Measurements from ENCODE around the gene BIK.

The BIK gene

DNA sequence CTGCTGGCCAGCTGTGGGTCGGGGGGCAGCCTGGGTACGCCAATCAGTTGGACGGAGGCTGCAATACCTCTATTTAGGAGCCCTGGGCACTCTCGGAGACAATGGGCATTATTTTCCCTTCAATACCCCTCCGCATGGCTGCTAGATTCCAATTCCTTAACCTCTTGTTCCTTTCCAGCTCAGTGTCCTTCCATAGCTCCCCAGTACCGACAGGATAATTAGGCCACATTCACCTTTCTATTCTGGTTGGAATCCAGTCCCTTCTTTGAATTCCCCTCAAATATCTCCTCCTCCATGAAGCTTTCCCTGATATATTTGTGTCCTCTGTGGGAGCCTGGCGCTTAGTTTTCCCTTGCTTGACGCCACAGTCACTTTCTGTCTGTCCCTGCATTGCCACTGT is 4.2 kb upstream of the BIK start:
- no peak for DNase-seq

DNA sequence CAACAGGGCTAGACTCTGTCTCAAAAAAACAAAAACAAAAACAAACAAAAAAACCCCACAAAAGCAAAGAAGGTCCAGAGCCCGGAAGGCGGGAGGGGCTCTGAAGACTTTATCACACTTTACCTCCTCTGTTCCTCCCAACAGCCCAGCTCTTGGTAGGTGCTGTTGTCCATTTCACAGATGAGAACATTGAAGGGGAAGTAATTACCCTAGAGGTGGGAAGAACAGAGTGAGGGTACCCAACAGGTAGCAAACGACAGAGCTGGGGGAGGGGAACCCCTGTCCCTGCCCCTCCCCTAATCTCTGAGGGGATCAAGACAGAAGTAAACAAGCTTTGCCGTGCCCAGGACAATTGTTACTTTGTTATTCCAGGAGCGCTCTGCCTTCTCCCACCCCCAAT is 1.0 kb upstream of the BIK start:
- no peak for DNase-seq

DNA sequence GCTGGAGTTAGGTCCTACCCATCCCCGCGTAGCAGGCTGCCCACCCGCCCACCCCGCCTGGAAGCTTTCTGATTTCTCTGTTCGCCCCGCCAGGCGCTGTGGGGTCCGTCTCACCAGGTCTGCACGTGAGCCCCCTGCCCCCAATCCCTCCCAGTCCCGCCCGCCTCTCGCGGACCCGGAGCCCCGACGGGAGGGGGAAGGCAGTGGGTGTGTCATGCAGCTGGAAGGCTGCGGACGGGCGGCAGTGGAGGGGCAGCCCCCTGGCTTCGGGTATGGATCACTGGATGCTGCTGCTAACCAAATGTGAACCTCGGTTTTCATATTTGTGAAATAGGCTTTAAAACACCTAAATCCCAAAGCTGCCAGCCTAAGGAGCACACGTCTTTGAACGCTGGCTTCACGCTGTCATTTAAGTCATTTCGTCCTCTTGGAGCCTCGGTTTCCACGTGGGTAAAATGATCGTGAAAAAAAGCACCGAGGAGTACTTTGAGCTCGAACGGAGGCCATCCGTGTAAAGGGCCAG is 568 bp upstream of the BIK start:
- DNase-seq = no peak

DNA sequence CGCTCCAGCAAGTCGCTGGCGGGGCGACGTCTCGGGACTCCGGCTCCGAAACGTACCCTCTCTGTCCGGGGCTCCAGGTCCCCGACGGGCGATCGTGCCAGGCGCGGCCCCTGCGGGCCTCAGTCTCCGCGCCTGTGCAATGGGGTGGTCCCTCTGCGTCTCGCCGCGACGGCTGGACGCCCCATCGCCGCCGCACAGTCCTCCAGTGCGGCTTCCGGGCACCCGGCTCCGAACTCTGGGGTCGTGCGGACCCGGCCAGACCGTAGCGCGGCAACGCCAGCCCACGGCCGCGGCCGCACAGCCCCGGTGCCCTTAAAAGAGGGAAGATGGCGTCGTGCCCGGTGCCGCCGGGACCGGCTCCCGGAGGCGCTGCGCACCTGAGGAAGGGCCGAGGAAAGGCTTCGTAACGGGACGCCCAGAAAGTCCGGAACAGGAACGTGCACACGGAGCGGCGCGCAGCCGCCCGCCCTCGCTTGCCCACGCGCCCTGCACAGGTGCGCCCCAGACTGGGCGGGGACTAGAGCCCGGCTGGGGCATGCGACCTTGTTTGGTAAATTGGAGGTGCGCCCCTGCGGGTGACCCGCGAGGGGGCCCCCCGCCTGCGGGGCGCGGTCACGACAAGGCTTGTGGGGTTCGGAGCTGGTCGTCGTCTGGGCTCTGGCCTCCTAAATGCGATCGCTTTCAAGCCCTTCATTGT is 525 bp downstream of the BIK start:
- no peak for DNase-seq

DNA sequence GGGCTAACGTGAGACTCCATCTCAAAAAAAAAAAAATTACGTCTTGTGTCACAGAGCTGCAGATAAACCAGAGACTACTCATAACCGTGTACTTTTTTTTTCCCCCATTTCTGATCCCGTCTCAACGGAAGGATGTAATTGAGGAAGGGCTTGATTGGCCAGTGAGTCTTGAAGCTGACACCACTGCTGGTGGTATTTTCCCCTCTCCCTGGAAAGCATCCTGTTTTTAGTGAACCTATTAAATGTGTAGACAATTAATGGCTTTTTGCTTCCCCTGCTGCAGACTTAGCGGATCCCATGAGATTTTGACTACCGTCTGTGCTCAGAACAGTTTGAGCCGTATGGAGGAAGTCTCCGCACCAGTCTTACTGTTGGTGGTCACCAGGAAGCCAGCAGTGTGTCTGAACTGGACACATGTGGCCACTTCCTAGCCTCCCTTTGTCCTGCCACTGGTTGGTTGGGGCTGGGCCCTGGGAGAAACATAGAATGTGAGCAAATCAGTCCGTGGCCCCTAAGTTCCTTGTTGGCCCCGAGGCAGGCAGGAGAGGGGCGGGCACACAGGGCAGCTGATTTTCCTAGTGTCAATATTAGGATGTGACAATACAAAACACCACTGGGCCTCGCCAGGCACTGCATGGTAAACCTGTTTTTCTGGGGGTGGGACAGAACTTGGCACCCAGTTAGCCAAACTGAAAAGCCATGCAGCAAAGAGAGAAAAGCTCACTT is 3.1 kb downstream of the BIK start:
- no peak for DNase-seq

DNA sequence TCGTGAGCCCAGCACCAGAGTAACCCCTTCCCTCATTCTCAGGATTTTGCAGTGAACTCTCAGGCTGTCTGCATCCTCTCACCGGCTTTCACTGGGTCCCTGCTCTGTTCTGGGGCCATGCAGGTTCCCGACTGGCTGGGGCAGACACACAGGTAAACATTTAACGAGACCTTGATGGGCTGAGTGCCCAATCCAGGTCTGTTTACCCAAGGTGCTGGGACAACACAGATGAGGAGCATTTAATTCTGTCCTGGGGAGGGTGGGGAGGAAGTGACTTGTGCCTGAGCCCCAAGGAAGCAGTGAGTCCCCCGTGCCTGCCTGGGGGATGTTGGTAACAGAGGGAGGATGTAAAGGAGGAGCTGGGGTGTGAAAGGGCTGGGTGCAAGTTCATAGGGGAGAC is 4.4 kb downstream of the BIK start:
- no peak for DNase-seq

DNA sequence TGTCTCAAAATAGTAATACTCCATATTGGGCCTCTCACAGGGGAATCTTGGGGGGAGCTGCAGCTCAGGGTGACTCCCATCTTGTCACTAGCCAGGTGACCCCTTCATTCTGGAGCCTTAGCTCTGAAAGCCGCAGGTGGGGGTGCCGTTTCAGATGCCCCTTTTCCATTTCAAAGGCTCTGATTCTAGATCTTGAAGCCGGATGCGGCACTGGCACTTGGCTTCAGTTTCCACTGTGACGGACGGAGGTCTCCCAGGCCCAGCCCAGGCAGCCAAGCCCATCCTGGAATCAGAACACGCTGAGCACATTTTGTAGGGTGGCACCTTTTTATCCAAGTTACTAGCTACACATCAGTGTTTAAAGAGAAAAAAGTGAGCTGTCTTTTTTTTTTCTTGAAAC is 6.4 kb downstream of the BIK start:
- no peak for DNase-seq

DNA sequence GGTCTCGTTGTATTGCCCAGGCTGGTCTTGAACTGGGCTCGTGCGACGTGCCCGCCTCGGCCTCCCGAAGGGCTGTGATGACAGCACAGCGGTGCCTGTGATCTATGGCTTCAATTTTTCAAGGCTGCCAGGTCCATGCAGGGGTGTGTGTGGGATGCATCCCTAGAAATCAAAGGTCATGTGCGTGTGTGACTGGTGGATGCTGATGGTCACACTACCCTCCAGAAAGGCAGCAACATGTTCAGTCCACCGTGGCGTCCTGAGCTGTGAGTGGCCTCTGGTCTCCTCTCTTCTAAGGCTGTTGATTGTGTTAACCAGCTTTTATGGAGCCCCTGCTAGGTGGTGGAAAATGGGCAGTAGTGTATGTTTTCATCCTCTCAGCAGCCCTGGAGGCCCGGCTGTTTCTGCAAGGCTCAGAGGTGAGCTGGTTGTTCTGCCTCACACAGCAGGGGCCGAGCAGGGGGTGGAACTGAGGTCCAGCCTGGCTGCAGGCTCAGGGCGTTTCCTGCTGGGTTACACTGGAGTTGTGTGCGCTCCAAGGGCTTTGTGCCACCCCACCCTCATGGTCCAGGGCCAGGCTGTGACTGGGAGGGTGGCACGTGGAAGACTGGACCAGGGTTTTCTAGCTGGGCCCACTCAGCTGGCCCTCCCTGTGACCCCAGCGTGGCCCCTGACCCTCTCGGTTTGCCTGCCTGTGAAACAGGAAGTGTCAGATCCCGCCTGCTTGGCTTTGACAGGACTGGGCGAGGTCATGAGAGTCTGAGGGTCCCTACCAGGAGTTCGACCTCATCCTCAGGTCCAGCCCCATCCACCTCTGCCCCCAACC is 7.7 kb downstream of the BIK start:
- DNase-seq = no peak

DNA sequence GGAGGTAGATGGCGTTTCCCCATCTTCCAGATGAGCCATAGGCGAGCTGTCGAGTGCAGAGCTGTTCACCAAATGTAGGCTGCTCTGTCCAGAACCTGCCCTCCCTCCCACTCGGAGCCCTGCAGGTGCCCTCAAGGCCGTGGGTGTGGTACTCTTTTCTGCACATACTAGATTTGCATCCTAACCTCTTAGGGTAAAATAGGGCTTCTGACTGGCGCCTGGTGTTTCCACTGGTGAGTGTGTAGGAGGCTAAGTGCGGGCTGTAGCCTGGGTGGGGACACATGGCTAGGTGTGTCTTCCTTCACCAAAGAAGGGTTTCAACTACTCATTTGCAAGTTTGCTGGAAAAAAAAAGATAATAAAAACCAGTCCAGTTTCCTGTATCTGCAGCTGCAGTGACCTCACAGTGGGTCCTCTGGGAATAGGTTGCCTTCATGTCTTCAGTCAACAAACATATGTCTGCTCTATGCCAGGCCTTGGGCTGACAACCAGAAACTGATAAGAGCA is 8.5 kb downstream of the BIK start:
- no peak for DNase-seq

DNA sequence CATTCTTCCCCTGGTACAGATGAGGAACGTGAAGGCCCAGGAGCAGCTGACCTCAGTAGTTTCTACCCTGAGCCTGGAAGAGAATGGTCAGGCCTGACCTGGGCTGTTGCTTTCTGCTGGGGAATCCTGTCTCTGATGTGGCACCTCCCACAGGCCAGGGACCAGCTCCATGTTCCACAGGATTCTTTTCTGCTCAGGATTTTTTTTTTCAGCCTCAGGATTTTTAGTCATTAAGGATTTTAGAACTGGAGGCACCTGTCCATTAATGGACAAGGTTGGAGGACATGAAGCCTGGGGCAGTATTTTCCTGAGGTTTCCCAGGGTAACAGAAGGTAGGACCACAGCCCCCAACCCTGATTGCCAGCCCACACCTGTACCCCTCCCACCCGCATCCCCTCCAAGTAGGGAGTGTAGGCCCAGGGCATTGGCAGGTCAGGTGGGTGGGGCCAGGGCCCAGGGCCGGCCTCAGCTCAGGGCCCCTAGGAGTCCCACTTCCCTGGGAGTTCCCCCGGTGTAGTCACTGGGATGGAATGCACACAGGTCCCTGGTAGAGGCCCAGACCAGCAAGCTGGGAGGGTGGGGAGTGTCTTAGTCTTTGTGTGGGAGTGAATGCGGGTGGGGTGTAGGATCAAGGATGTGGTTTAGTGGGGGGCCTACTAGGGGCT is 16.1 kb downstream of the BIK start:
- DNase-seq = no peak

DNA sequence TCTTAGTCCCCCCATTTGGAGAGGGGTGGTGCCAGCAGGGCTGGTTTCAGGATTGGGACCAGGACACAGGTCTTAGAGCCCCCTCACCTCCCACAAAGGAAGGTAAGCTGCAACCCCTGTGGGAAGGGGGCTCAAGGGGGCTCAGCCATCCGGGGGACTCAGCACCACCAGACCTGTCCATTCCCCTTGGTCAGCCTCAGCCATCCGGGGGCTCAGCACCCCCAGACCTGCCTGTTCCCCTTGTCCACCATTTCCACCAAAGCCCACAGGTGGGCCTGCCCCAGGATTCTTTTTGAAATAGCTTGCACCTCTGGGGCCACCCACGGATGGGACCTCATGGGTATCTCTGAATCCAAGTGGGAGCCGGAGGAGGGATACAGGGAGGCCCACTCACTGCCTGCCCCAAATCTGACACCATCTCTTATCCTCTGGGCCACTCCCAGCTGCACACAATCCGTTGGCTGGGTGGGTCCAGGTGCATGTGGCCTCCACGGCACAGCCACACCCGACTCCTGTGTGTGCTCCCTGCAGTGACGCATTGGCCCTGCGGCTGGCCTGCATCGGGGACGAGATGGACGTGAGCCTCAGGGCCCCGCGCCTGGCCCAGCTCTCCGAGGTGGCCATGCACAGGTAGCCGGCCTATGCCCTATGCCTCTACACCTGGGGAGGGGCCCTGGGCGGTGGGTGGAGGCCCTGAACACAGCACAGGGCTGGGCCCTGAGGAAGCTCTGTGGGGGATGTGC is 16.8 kb downstream of the BIK start:
- DNase-seq = no peak

DNA sequence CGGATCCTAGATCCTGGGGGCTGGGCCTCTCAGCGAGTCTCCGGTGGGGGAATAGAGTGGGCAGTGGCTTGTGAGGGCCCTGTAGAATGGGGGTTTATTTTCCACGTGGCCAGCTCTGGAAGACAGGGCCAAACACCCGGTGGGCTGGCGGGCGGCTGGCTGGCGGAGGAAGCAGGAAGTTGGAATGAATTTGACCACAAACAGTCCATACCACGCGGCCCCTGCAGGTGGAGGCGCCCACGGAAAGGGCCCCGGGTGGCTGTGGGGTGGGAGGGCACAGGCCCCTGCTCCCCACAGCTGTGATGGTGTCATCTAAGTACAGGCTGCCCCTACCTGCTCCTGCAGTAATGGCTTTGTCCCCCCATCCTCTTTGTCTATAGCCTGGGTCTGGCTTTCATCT is 17.6 kb downstream of the BIK start:
- DNase-seq = no peak

DNA sequence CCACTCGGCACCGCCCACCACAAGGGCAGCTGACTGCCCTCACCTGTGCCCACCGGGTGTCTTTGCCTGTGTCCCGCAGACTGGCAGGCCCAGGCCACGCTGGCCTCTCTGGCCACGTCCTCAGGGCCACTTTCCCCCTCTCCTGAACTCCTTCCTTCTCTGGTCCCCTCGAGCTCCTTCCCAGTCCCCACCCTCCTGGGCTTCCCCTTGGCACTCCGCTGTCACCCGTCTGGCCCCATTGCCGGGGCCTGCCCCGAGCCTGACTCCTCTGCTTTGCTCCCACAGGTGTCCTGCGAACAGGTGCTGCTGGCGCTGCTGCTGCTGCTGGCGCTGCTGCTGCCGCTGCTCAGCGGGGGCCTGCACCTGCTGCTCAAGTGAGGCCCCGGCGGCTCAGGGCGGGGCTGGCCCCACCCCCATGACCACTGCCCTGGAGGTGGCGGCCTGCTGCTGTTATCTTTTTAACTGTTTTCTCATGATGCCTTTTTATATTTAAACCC is 18.4 kb downstream of the BIK start:
- DNase-seq = no peak

DNA sequence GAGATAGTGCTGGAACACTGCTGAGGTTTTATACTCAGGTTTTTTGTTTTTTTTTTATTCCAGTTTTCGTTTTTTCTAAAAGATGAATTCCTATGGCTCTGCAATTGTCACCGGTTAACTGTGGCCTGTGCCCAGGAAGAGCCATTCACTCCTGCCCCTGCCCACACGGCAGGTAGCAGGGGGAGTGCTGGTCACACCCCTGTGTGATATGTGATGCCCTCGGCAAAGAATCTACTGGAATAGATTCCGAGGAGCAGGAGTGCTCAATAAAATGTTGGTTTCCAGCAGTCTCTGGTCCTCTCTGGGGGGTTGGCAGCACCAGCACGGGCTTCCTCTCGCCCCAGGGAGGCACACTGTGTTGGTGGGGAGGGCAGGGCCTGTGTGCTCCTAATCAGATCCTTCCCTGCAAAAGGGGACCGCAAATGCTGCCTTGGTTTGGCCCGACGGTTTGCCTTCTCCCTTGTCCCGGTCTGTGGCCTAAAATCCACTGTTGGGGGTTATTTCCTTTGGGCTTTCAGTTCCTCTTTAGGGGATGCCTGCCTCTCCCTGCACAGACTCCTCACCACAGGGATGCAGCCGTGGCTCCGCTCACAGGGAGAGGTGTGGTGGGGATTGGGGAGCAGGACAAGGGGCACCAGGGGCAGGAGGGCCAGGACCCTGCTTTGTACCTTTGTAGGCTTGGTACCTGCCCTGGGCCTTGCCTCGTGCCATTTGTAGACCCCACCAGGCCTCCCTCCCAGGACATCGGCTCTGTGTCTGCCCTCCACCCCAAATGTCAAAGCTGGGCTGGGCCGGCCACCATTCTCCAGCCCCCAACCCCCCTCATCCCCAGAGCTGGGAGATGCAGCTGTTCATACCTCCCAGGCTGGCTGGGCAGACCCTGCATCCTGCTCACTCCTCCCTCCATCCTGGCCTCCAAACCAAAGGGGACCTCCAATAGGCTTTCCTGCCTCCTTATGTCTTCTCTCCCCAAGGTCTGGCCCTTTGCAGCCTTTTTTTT is 19.2 kb downstream of the BIK start:
- DNase-seq = no peak

DNA sequence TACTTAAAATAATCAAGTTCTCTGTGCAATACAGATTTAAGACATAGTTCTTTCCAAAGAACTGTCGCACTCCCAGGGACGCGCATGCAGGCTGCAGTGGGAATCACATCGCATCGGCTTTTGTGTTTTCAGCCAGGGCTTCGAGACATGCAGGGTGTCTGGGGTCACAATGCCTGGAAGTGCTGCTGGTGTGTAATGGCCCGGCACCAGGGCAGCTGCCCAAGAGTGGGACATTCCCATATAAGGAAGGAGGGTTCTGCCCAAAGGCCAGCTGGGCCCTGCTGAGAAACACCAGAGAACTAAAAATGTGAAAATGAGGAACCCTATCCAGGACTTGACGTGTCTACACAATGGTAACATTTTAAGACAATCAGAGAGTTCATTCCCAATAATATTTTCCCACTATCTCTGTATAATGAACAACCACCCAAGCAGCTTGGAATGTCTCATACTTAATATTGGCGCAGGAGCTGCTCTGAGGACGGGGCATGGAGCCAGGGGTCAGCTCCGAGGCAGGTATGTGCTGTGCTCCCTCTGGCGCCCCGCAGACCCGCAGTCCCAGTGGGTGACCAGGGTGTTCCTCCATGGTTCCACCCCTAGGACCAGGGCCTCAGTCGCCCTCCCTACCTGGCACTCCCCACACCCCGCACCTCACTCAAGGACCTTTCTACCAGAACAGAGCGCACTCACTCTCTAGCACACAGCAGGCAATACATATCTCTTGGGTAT is 21.4 kb downstream of the BIK start:
- DNase-seq = no peak

DNA sequence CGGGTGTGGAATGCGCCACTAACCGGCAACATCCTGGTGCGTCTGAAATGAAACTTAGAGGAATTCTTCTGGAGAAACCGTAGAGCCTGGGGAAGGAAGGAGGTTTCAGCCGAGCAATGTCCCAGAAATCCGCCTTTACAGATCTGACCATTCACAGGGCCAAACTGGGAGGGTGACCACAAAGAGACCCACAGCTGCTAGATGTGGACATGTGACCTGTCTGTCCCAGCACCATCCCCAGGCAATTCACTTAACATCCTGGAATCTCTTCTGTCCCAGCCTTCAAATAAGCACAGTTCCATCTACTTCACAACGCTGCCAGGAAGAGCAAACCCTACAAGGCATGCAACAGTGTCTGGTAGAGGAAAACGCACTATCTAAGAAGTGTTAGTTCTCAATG is 22.9 kb downstream of the BIK start:
- DNase-seq = no peak

DNA sequence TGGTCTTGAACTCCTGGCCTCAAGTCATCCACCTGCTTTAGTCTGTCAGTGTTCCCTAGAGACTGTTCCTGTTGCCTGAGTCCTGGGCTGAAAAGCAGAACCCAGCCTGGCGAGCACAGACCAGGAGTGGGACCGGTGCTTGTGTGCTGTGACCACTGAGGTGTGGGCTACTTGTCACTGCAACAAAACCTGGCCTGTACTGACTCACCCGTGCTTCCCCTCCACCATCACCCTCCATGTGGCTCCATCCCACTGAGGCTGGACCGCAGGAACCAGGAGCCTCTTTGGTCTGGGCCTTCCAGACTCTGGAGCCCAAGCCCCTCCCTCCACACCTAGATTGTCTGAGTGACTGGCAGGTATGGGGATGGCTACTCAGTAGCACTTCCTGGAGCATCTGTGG is 24.0 kb downstream of the BIK start:
- no peak for DNase-seq

DNA sequence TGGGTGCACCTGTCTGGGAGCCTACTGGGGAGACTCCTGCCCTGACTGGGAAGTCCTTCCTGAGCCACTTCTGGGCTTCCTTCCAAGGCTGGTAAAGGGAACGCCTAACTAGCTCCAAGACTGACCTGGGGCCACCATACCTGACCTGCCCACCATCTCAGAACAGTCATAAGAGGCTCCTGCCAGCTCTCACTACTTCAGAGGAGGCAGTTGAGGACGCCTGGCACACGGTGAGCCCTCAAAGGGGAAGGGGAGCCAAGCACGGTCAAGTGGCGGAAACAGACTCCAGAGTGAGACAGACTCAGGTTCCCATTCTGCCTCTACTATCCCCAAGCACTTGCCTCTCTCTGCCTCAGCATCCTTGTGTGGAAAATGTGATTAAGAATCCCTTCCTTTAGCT is 25.0 kb downstream of the BIK start:
- DNase-seq = no peak

DNA sequence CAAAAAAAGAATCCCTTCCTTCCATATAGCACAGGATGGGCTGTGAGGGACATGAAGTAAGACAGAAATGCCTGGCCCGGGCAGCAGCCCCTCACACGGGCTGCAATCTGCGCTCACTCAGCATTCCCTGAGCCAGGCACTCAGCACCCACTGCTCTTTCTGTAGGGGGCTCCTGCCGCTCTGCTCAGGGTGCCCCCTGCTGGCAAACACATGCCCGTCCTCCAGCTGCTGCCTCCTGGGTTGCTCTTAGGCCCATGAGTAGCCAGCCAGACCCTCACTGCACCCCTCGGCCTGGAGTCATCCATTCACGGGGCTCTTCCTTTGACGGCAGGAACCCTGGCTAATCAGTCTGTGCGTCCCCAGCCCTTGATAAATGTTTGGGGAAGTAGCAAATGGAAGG is 25.7 kb downstream of the BIK start:
- no peak for DNase-seq

DNA sequence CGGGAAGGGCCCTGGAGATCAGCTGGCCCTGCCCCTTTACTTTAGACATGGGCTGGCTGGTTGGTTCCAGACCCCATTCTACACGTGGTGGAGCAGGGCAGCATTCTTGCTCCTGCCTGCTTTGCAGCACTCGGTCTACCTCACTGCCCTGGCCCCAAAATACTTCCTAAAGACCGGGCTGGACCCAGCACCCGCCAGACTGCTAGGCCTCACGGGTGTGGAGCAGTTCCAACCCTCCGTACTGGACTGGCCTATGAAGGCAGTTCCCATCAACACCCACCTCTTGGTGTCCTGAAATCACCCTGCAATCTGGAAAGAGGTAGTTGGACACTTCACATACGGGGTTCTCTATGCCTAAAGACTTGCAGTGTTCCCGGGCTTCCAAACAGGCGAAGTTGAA is 26.3 kb downstream of the BIK start:
- no peak for DNase-seq

Measured in hippocampal formation (tissue), 2 donors.